Activated CD4-positive, alpha-beta T cell treated with anti-CD3 and anti-CD28 coated beads, Interleukin-2, Interleukin-6, amounts not matched to agents 100 ng/mL and 50 ng/mL, durations not matched to agents 16 hours and 8 hours (primary cell): ENCODE results near the gene GCLM.

Experiments
- DNase-seq: peaks from one replicate; pipeline ENCODE4 v3.0.0-alpha.2; 2020

The GCLM gene

DNA sequence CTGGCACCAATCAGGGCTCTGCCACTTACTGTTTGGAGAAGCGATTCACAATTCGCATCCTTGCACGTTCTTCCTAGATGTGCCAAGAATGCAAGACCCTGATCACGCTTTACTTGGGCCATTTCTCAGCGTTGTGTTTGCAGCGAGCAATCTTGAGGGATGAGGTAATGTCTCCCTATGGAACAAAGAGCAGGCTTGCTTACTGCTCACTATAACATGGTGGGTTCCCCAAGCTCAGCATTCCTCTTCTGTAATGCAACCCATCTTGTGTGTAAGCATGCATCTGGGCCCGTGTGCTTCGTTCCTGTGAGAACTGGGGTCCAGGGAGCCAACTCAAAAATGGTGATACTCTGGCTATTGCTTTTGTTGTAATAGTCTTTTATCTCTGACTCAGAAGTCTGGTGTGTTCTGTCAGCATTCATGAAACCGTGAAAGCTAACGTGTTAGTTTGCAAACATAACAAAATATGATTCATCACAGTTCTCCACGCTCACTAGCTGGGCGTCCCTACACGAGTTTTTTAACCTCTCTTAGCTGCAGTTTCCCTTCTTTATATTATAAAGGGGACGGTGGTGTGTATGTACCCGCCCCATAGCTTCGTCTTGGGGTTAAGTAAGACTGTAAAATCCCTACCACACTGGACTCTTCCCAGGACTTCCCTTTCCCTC lies 63.6 kb downstream of the GCLM start:
- peak; percentile 70 for DNase-seq

DNA sequence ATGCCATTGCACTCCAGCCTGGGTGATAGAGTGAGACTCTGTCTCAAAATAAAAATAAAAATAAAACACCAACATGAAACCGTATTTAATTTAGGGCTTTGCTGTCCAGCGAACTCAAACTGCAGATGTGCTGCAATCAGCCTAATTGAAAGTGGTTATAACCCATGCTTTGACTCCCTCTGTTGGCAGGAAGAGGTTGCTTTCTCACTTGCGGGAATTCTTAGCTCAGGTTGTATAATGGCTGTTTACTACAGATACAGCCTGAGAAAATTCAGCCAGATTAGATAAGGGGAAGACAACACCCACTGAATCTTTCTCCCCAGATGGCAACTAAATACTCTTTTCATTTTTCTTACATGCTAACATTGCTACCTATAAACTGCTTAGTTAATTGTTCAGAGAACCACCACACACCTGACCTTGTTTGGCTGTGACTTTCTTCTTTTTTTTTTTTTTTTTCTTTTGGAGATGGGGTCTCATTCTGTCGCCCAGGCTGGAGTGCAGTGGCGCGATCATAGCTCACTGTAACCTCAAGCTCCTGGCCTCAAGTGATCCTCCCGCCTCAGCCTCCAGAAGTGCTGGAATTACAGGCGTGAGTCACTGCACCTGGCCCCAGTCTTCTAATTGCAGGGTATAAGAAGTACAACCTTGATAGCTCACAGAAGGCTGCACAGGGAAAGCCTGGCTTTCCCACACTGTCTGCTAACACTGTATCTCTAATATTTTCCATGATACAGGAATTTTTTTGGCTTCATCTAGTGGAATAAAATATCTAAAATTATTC lies 64.8 kb downstream of the GCLM start:
- peak; percentile 70 for DNase-seq

DNA sequence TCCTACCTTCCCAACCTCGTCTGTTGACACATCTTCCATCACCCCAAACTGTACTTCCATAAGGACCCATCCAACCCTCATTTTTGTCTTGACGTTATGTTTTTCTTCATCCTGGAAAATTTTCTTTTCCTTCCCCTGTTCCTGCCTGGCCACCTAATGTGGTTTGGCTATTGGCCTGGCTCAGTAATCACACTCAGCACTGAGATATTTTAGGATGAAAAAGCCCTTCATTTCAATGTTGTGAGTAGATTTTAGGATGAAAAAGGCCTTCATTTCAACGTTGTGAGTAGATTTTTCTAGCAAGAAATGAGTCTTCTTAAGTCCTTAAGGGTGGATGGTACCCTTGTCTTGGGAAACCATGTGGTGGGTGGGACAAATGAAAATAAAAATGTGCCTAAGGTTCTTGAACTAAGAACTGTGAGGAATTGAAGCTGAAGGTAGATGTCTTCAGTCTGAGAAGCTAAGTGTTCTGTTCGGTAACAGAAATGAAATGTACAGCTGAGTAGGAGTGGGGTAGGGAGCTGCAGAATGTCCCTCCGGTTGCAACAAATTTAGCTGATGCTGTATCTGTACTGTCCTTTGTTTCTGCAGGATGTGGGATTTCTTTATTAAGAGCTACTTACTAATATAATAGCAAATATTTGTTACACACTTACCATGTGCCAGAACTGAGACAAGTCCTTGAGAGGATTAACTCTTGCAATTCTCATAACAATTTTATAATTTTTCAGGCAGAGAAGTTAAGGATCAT lies 66.3 kb downstream of the GCLM start:
- no peak for DNase-seq

DNA sequence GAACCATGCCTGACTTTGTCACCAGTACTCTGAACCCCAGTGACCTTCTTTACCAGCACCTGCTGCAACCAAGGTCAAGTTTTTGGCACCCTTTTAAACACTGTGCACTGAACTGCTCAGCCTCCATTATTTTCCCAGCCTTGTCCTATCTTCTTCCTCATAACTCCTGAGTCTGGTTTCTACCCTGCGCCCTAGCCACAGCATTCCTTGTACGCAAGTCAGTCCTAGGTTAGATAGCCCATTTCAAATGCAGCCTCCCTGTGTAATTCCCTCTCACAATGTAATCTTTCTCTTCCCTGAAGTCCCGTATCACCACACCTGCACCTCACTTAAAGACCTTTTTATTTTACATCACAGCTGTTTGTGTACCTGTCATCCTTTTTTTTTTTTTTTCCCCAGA lies 67.5 kb downstream of the GCLM start:
- DNase-seq: no peak

DNA sequence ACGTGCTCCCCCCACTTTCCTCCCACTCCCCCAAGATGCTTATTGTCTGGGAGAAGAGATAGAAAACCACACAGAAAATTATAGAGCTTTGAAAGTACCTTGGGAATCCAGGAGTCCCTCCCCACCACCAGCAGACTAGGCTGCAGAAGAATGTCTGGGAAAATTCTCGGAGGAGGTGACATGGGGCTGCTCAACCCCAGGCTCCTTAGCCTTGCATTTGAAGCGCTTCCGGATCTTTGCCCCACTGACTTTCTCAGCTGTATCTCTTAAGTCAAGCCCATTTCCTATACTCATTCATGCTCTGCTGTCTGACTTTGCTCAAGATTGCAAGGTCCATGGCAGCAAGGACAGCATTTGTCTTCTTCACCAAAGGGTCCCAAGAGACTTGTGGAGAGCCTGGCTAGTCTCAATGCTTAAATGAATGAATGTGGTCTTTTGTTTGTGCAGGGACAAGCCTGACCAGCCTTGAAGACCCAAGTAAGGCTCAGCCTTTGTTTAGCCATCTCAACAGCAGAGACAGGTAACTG lies 68.2 kb downstream of the GCLM start:
- DNase-seq: no peak

DNA sequence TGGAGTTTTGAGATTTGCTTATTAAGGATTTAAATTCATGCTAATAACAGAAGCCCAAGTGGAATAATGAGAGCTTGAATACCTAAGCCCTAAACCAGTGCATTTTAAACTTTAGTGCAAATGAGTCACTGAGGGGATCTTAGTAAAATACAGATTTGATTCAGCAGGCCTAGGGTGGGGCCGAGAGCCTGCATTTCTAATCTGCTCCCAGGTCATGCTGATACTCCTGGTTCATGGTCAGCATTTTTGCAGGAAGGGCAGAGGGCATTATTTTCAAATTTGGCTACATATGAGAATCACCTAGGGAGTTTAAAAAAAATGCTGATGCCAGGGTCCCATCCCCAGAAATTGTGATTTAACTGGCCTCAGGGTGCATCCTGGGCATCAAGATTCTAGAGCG lies 69.5 kb downstream of the GCLM start:
- peak; percentile 29 for DNase-seq

DNA sequence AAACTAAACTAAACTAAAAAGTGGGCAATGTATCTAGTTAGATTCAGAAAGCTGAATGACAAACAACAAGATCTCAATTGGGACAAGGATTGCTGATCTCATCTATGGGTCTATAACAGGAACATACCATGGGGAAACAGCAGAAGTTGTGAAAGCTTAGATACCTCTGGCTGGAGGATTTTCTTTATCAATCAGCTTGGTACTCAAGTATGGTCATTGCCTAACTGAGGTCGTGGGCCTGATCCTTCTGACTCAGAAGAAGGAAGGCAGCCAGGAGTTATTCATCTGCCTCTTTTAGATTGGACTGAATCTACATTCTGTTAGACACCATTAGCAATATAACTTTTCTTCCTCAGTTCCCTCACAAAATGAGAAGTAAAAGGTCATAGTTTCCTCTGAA lies 69.9 kb downstream of the GCLM start:
- DNase-seq: peak; percentile 43

DNA sequence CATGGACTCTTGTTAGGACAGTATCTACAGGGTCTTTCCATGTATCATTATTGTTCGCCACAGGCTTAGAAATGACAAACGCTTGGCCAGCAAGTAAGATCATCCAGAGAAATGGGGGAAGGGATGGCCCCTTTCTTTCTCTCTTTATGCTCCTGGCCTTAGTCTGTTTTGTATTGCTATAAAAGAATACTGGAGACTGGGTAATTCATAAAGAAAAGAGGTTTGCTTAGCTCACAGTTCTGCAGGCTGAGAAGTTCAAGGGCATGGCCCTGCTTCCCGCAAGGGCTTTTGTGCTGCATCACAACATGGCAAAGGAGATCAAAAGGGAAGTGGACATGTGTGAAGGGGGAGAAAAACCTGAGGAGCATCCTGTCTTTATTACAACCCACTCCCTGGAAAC lies 71.3 kb downstream of the GCLM start:
- no peak for DNase-seq
